NCI-H748 (cell line): ENCODE data around the gene BCL7A.
"Not testable (repeated sequence)": the region's sequence is repeated elsewhere in the genome, so short reads cannot be mapped to it uniquely, and the experiment has no call there.

Experiments
- DNase-seq: peaks from one replicate; lab custom pipeline; 2025; ENCODE audit not compliant: unreplicated experiment; lab: John Stamatoyannopoulos, UW

The BCL7A gene

GRCh38 chr12:122051231-122051876 lies 29.7 kb downstream of the BCL7A start:
- DNase-seq, result no peak

- DNase-seq, result no peak
These were observed 30.6 kb downstream of the BCL7A start for GRCh38 chr12:122052285-122052684.

- no peak for DNase-seq
These were observed 33.3 kb downstream of the BCL7A start for GRCh38 chr12:122054842-122055520.

- DNase-seq, result not testable (repeated sequence)
These were observed 34.7 kb downstream of the BCL7A start for GRCh38 chr12:122056406-122056805.

- no peak for DNase-seq
These were observed 35.5 kb downstream of the BCL7A start for GRCh38 chr12:122057007-122057735.

- DNase-seq, result no peak
These were observed 36.1 kb downstream of the BCL7A start for GRCh38 chr12:122057769-122058168.

- no peak for DNase-seq
These were observed 37.0 kb downstream of the BCL7A start for GRCh38 chr12:122058549-122059149.

- DNase-seq, result no peak
These were observed 37.7 kb downstream of the BCL7A start for GRCh38 chr12:122059203-122059960.

- DNase-seq, result no peak
These were observed 38.4 kb downstream of the BCL7A start for GRCh38 chr12:122060081-122060501.

- no peak for DNase-seq
These were observed 39.6 kb downstream of the BCL7A start for GRCh38 chr12:122061253-122061652.

GRCh38 chr12:122062832-122063693 lies 41.4 kb downstream of the BCL7A start:
- DNase-seq, result no peak

- DNase-seq, result no peak
These were observed 42.0 kb downstream of the BCL7A start for GRCh38 chr12:122063694-122064024.

- peak; percentile 90 for DNase-seq
These were observed 42.5 kb downstream of the BCL7A start for GRCh38 chr12:122064025-122064777.

- no peak for DNase-seq
These were observed 43.3 kb downstream of the BCL7A start for GRCh38 chr12:122064780-122065588.

- no peak for DNase-seq
These were observed 45.9 kb downstream of the BCL7A start for GRCh38 chr12:122067548-122067947.

GRCh38 chr12:122067966-122068365 lies 46.3 kb downstream of the BCL7A start:
- DNase-seq, result no peak

- no peak for DNase-seq
These were observed 50.6 kb downstream of the BCL7A start for GRCh38 chr12:122072031-122072970.
